ENCODE data around the gene KLHL40.

DNA sequence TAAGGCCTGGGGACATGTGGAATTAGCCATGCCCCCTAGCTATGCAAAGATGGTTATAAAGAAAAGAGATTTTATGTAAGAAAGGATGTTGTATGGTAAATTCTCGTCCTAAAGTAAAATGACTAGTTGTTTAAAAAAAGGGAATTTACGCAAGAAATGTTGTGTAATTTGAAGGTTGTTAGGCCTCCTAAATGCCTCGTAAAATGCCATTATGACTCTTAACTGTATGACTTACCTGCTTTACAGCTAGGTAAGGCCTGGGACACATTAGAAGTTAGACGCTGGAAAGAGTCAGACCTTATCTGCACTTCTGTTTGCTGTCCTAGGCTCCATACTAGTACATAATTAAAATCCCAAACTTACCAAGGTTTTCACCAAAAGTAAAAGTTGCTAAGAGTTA lies 34.8 kb downstream of the KLHL40 start:
- TF ChIP-seq CTCF (IDR thresholded peaks at IDR 0.05 in 2 of 3, conservative IDR thresholded peaks at IDR 0.05 in 1 of 3; ENCODE audit: control insufficient read depth in 2 of 3, extremely low read depth in 1 of 3, insufficient read depth in 1 of 3, low read depth in 3 of 3, low read length in 3 of 3) = no peak
- no peak for TF ChIP-seq SRF (IDR thresholded peaks at IDR 0.05; ENCODE audit: low read depth in 2 of 2, low read length in 2 of 2)
- no peak for TF ChIP-seq POLR2A (IDR thresholded peaks at IDR 0.05; ENCODE audit: low read depth, low read length)
